ENCODE results near the gene RNU6-9. TPM values are rescaled to one million over a fixed set of nuclear protein-coding genes. Genes with fewer than 3 reads are reported as not detected.

RNU6-9 gene
- total RNA-seq (not detected), polyA plus RNA-seq (not detected)

DNA sequence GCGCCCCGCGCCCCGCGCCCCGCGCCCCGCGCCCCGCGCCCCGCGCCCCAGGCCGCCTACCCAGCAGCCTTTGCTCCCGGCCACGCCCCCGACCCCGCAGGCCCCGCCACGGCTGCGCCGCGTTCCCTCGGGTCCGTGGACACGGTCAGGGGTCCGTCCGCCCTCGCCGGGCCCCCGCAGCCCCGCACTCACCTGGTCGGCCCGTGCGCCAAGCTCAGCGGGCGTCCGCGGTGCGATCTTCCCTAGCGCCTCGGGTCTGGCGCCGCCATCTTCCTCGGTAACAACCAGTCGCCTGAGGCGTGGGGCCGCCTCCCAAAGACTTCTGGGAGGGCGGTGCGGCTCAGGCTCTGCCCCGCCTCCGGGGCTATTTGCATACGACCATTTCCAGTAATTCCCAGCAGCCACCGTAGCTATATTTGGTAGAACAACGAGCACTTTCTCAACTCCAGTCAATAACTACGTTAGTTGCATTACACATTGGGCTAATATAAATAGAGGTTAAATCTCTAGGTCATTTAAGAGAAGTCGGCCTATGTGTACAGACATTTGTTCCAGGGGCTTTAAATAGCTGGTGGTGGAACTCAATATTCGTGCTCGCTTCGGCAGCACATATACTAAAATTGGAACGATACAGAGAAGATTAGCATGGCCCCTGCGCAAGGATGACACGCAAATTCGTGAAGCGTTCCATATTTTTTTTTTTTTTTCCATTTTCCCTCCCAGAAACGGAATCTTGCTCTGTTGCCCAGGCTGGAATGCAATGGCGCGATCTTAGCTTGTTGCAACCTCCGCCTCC lies at the start of gene RNU6-9, which contains the start of gene MED16:
RNU6-9 (plus strand) TSS at position 591 of the 796 bp plus-strand sequence.
MED16 (minus strand) TSS at position 294 of the 796 bp plus-strand sequence. CDS start 2,056 bp downstream, outside the sequence.
- Histone ChIP-seq H3K4me1 (peaks cover 0 to 22% (median 18%) of the 10 kb centered on the region in 4 donors), H3K4me3 (peak within 1 kb of the TSS; percentile 76 to 96 (median 78)), H3K9me3 (no peaks in the 10 kb centered on the region), H3K27me3 (no peaks in the 10 kb centered on the region), H3K36me3 (peaks cover 0 to 30% (median 8%) of the 10 kb centered on the region in 4 donors), H3K27ac (peak within 1 kb of the TSS; percentile 89 to 92 (median 90))
- TF ChIP-seq POLR2AphosphoS5 (IDR thresholded peaks at IDR 0.05) (peak; percentile 47 to 70 (median 65)), POLR2A (IDR thresholded peaks at IDR 0.05) (peak in 1 of 2 donors; percentile 44), EP300 (IDR thresholded peaks at IDR 0.05) (no peak)
- peak; percentile 97 for DNase-seq
- WGBS, 2 donors: 1% methylated on average over 69 of the region's 69 CpGs
- intact Hi-C loops (cut with DNase I): no loop called here

DNA sequence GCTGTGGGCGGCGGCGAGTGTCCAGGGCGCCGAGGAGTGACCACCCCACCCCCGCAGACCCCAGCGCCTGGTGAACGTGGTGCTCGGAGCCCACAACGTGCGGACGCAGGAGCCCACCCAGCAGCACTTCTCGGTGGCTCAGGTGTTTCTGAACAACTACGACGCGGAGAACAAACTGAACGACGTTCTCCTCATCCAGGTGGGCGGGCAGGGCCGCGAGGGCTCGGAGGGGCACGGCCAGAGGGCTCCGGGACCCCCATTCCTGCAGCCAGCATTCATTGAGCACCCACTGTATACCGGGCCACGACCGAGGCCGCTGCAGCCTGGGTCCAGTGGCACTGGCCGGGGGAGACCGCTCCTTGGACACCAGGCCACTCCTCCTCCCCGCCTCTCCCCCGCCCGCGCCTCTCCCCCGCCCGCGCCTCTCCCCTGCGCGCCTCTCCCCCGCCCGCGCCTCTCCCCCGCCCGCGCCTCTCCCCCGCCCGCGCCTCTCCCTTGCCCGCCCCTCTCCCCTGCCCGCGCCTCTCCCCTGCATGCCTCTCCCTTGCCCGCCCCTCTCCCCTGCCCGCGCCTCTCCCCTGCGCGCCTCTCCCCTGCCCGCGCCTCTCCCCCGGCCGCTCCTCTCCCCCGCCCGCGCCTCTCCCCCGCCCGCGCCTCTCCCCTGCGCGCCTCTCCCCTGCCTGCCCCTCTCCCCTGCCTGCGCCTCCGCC lies 49.3 kb upstream of the RNU6-9 start:
- no peak for DNase-seq
- Histone ChIP-seq H3K9me3 (no peaks in the 10 kb centered on the region), H3K36me3 (no peaks in the 10 kb centered on the region), H3K4me3 (peak overlapping the region in 3 of 4 donors; percentile 22 to 32 (median 24)), H3K4me1 (peaks cover 0 to 30% (median 23%) of the 10 kb centered on the region in 4 donors), H3K27me3 (peaks cover 14 to 88% (median 54%) of the 10 kb centered on the region in 3 donors), H3K27ac (no peak overlapping the region)
- WGBS, 2 donors: 9 to 37% methylated on average over 67 to 70 of the region's 70 CpGs
- intact Hi-C loops (cut with DNase I): no loop called here
- TF ChIP-seq EP300 (IDR thresholded peaks at IDR 0.05) (no peak), POLR2AphosphoS5 (IDR thresholded peaks at IDR 0.05) (no peak), POLR2A (IDR thresholded peaks at IDR 0.05) (no peak)
- TF ChIP-seq, protein P1, sequence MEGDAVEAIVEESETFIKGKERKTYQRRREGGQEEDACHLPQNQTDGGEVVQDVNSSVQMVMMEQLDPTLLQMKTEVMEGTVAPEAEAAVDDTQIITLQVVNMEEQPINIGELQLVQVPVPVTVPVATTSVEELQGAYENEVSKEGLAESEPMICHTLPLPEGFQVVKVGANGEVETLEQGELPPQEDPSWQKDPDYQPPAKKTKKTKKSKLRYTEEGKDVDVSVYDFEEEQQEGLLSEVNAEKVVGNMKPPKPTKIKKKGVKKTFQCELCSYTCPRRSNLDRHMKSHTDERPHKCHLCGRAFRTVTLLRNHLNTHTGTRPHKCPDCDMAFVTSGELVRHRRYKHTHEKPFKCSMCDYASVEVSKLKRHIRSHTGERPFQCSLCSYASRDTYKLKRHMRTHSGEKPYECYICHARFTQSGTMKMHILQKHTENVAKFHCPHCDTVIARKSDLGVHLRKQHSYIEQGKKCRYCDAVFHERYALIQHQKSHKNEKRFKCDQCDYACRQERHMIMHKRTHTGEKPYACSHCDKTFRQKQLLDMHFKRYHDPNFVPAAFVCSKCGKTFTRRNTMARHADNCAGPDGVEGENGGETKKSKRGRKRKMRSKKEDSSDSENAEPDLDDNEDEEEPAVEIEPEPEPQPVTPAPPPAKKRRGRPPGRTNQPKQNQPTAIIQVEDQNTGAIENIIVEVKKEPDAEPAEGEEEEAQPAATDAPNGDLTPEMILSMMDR (IDR thresholded peaks at IDR 0.05): no peak

DNA sequence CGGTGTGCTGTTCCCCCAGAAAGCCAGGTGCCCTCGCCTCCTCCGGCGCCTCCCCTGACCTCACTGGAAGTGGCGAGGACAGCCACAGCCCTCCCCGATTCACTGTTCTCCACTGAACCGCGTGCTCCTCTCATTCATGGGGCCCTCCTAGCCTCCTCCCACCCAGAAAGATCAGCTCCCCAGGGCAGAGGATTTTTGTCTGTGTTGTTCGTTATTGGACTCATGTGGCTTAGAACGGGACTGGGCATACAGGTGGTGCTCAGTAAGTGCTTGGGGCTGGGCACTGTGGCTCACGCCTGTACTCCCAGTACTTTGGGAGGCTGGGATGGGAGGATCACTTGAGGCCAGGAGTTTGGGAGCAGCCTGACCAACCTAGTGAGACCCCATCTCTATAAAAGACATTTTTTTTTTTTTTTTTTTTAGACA lies 48.7 kb upstream of the RNU6-9 start:
- H3K27me3 ChIP-seq: peaks cover 14 to 82% (median 54%) of the 10 kb centered on the region in 3 donors
- WGBS, 2 donors: 10 to 39% methylated on average over 11 of the region's 11 CpGs

DNA sequence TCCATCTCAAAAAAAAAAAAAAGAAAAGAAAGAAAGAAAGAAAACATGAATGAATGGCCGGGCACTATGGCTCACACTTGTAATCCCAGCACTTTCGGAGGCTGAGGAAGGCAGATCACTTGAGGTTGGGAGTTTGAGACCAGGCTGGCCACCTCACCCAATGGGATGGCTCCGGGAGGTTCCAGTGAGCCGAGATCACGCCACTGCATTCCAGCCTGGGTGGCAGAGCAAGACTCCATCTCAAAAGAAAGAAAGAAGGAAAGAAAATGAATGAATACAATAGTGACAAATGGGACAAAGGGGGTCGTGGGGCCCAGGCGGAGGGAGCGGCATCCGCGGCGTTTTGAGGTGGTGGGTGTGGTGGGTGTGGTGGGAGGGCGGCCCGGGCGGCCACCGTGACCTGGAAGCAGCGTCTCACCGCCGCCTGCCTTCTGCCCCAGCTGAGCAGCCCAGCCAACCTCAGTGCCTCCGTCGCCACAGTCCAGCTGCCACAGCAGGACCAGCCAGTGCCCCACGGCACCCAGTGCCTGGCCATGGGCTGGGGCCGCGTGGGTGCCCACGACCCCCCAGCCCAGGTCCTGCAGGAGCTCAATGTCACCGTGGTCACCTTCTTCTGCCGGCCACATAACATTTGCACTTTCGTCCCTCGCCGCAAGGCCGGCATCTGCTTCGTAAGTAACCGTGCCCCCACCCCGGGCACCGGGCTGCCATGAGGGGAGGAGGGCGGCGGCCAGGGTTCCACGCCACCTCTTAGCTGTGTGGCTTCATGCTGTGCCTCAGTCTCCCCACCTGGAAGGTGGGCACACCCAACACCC lies 47.4 kb upstream of the RNU6-9 start:
- H3K9me3 ChIP-seq: no peaks in the 10 kb centered on the region
- intact Hi-C loops (cut with DNase I): no loop called here
- peaks cover 14 to 71% (median 49%) of the 10 kb centered on the region in 3 donors for H3K27me3 ChIP-seq
- WGBS, 2 donors: 46 to 70% methylated on average over 37 of the region's 37 CpGs
- no peaks in the 10 kb centered on the region for H3K36me3 ChIP-seq
- H3K27ac ChIP-seq: no peak overlapping the region
- TF ChIP-seq, protein P1 (IDR thresholded peaks at IDR 0.05): no peak
- TF ChIP-seq POLR2AphosphoS5 (IDR thresholded peaks at IDR 0.05): no peak
- TF ChIP-seq EP300 (IDR thresholded peaks at IDR 0.05): no peak
- TF ChIP-seq POLR2A (IDR thresholded peaks at IDR 0.05): no peak
- H3K4me3 ChIP-seq: no peak overlapping the region
- DNase-seq: no peak
- peaks cover 0 to 42% (median 31%) of the 10 kb centered on the region in 4 donors for H3K4me1 ChIP-seq

More for the DNA sequence above, 48.7 kb upstream of the RNU6-9 start:
- Histone ChIP-seq H3K4me3 (no peak overlapping the region), H3K36me3 (no peaks in the 10 kb centered on the region), H3K4me1 (peaks cover 0 to 30% (median 23%) of the 10 kb centered on the region in 4 donors), H3K27ac (no peak overlapping the region), H3K9me3 (no peaks in the 10 kb centered on the region)
- intact Hi-C loops (cut with DNase I): no loop called here
- DNase-seq: no peak
- TF ChIP-seq EP300 (IDR thresholded peaks at IDR 0.05): no peak
- no peak for TF ChIP-seq POLR2A (IDR thresholded peaks at IDR 0.05)
- TF ChIP-seq, protein P1 (IDR thresholded peaks at IDR 0.05): no peak
